SK-N-SH (cell line): ENCODE data around the gene DSG2.

Experiments
- CHD2 ChIP-seq: fragments of 150-350 bp; IDR thresholded peaks from 2 replicates; pipeline ENCODE4 v1.6.1; 2018; ENCODE audit warnings: low read length; ENCODE audit not compliant: partially characterized antibody
- ELF1 ChIP-seq: IDR thresholded peaks from 2 replicates; pipeline ENCODE4 v1.4.0; 2012
- EP300 ChIP-seq, 2 experiments: IDR thresholded peaks; 2 replicates each; pipeline versions ENCODE4 v1.4.0 to v1.6.1; 2012; ENCODE audit warnings: borderline replicate concordance in 1 of 2, low read depth in 1 of 2, low read length in 1 of 2
- GABPA ChIP-seq: IDR thresholded peaks from 2 replicates; pipeline ENCODE4 v1.4.0; 2012; ENCODE audit warnings: low read depth, mild to moderate bottlenecking
- JUND ChIP-seq: IDR thresholded peaks from 2 replicates; pipeline ENCODE4 v1.4.0; 2012
- NRF1 ChIP-seq: IDR thresholded peaks from 2 replicates; pipeline ENCODE4 v1.6.1; 2012; ENCODE audit warnings: low read depth, mild to moderate bottlenecking, low read length
- POLR2AphosphoS5 ChIP-seq: IDR thresholded peaks from 2 replicates; pipeline ENCODE4 v1.6.1; 2012; ENCODE audit warnings: low read depth, low read length
- REST ChIP-seq: IDR thresholded peaks from 2 replicates; pipeline ENCODE4 v1.6.1; 2012; ENCODE audit warnings: mild to moderate bottlenecking, low read depth, low read length, moderate library complexity
- RFX5 ChIP-seq: IDR thresholded peaks from 2 replicates; pipeline ENCODE4 v1.6.1; 2012; ENCODE audit warnings: mild to moderate bottlenecking, improper control_type of control experiment, low read length
- TEAD4 ChIP-seq: IDR thresholded peaks from 2 replicates; pipeline ENCODE4 v1.4.0; 2012; ENCODE audit warnings: mild to moderate bottlenecking, borderline replicate concordance; ENCODE audit not compliant: insufficient read depth
- USF2 ChIP-seq: fragments of 150-350 bp; IDR thresholded peaks from 2 replicates; pipeline ENCODE4 v1.6.1; 2017; ENCODE audit warnings: antibody characterized with exemption, low read length, low read depth, borderline replicate concordance
- YY1 ChIP-seq: IDR thresholded peaks from 2 replicates; pipeline ENCODE4 v1.4.0; 2012; ENCODE audit warnings: low read depth, mild to moderate bottlenecking
- TF ChIP-seq, protein P1 (sequence below): fragments of 200-600 bp; sonication (generic); IDR thresholded peaks from 2 replicates; pipeline ENCODE4 v1.6.1; 2017; ENCODE audit warnings: antibody characterized with exemption, mild to moderate bottlenecking, moderate library complexity
- TF ChIP-seq, protein P2 (sequence below): IDR thresholded peaks from 2 replicates; pipeline ENCODE4 v1.4.0; 2012; ENCODE audit warnings: low read depth

GRCh38 chr18:31546476-31546875, 48.5 kb downstream of the DSG2 start:
- TF ChIP-seq EP300 (IDR thresholded peaks at IDR 0.05; ENCODE audit: borderline replicate concordance in 1 of 2, low read depth in 1 of 2, low read length in 1 of 2) = no peak
- no peak for TF ChIP-seq ELF1
- TF ChIP-seq, protein P1, sequence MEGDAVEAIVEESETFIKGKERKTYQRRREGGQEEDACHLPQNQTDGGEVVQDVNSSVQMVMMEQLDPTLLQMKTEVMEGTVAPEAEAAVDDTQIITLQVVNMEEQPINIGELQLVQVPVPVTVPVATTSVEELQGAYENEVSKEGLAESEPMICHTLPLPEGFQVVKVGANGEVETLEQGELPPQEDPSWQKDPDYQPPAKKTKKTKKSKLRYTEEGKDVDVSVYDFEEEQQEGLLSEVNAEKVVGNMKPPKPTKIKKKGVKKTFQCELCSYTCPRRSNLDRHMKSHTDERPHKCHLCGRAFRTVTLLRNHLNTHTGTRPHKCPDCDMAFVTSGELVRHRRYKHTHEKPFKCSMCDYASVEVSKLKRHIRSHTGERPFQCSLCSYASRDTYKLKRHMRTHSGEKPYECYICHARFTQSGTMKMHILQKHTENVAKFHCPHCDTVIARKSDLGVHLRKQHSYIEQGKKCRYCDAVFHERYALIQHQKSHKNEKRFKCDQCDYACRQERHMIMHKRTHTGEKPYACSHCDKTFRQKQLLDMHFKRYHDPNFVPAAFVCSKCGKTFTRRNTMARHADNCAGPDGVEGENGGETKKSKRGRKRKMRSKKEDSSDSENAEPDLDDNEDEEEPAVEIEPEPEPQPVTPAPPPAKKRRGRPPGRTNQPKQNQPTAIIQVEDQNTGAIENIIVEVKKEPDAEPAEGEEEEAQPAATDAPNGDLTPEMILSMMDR = no peak
- TF ChIP-seq RFX5 = no peak
- TF ChIP-seq, protein P2, sequence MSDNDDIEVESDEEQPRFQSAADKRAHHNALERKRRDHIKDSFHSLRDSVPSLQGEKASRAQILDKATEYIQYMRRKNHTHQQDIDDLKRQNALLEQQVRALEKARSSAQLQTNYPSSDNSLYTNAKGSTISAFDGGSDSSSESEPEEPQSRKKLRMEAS = no peak
- no peak for TF ChIP-seq TEAD4
- no peak for TF ChIP-seq NRF1
- TF ChIP-seq GABPA = no peak
- no peak for TF ChIP-seq YY1
- no peak for TF ChIP-seq JUND
- TF ChIP-seq POLR2AphosphoS5 = no peak
- TF ChIP-seq USF2 = no peak
- no peak for TF ChIP-seq REST
- no peak for TF ChIP-seq CHD2
